ENCODE results near the gene PRDM16. TPM values are rescaled to one million over a fixed set of nuclear protein-coding genes. Genes with fewer than 3 reads are reported as not detected.
A peak's percentile ranks its signal among the peaks of the same experiment; 100 is the strongest.

The PRDM16 gene
- total RNA-seq, 1 donor from 2014 or later: 0.79 TPM

DNA sequence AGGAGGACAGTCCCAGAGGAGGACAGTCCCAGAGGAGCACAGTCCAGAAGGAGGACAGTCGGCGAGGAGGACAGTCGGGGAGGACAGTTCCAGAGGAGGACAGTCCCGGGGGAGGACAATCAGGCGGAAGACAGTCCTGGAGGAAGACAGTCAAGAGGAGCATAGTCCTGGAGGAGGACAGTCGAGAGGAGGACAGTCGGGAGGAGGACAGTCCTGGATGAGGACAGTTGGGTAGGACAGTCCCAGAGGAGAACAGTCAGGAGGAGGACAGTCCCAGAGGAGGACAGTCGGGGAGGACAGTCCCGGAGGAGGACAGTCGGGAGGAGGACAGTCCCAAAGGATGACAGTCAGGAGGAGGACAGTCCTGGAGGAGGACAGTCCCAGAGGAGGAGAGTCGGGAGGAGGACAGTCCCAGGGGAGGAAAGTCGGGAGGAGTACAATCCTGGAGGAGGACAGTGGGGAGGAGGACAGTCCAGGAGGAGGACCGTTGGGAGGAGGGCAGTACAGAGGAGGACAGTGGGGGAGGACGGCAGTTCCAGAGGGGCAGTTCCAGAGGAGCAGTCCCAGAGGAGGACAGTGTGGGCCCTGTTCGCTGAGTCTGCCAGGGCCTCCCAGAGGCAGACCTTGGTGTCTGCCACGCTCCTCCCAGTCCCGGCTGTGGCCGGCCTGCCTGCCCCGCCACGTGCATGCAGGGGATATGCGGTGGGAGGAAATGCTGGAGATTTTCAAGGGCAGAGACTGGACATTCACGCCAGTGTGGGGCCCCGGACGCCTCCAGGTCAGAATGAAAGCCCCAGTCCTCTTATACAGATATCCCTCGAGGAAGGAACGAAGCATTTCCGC, 201.6 kb downstream of the PRDM16 start:
- Histone ChIP-seq H3K4me3 (ENCODE audit: low read depth, low read length) (no peak overlapping the region), H3K36me3 (ENCODE audit: control insufficient read depth, insufficient read depth, low read length) (no peaks in the 10 kb centered on the region), H3K27me3 (ENCODE audit: control insufficient read depth, insufficient read depth, low read length) (no peaks in the 10 kb centered on the region)
- FAIRE-seq (peak; percentile 13), DNase-seq (ENCODE audit: low read depth) (no peak)
- TF ChIP-seq, protein P1, sequence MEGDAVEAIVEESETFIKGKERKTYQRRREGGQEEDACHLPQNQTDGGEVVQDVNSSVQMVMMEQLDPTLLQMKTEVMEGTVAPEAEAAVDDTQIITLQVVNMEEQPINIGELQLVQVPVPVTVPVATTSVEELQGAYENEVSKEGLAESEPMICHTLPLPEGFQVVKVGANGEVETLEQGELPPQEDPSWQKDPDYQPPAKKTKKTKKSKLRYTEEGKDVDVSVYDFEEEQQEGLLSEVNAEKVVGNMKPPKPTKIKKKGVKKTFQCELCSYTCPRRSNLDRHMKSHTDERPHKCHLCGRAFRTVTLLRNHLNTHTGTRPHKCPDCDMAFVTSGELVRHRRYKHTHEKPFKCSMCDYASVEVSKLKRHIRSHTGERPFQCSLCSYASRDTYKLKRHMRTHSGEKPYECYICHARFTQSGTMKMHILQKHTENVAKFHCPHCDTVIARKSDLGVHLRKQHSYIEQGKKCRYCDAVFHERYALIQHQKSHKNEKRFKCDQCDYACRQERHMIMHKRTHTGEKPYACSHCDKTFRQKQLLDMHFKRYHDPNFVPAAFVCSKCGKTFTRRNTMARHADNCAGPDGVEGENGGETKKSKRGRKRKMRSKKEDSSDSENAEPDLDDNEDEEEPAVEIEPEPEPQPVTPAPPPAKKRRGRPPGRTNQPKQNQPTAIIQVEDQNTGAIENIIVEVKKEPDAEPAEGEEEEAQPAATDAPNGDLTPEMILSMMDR (IDR thresholded peaks at IDR 0.05; ENCODE audit: insufficient read depth, low read length, severe bottlenecking): no peak

DNA sequence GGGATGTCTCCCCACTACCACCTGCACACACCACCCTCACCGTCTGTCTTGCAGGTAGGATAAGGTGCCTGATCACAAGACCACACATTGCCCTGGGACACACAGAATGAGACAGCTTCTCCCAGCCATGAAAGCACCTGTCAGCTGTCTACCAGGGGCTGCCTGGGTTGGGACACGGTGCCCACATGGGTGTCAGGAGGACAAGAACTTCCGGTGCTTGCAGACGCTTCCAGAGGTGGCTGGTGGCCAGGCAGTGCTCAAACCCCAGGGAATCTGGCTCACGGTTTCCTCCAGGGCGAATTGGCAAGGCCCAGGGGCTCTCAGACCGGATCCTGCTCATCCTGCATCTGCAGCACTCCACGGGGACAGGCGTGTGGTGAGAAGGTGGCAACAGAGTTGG, 202.9 kb downstream of the PRDM16 start:
- TF ChIP-seq, protein P1 (IDR thresholded peaks at IDR 0.05; ENCODE audit: insufficient read depth, low read length, severe bottlenecking): no peak
- no peak for DNase-seq (ENCODE audit: low read depth)
- Histone ChIP-seq H3K4me3 (ENCODE audit: low read depth, low read length) (no peak overlapping the region), H3K27me3 (ENCODE audit: control insufficient read depth, insufficient read depth, low read length) (no peaks in the 10 kb centered on the region), H3K36me3 (ENCODE audit: control insufficient read depth, insufficient read depth, low read length) (no peaks in the 10 kb centered on the region)
- no peak for FAIRE-seq

DNA sequence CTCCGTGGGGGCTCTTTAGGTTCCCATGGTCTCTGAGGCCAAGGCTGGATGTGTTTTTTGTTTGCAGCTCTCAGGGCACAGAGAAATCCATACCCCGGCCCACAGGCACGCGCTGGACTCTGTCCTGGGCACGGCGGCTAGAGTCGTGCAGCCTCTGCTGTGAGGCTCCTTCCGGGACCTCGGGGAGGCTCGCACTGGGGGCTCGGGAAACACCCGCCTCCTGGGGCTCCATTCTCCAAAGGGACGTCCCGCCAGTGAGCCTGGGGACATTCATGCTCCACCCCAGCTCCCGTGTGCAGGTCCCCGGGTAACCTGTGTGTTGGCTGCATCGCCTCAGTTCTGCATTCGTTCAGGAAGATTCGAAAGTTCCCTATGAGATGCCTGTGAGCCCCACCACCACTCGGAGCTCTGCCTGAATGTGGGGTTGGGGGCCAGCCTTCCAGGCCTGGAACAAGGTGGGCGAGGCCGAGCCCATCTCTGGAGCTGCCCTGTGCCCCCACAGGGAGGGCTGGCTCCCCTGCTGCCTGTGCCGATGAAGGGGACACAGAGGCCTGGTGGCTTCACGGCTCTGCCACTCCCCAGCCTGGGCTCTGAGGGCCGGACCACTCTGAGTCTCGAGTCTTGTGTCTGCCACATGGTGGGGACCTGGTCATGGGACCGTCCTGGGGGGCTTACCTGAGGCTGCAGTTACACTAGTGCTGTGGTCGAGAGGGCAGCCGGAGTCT, 203.5 kb downstream of the PRDM16 start:
- TF ChIP-seq, protein P1 (IDR thresholded peaks at IDR 0.05; ENCODE audit: insufficient read depth, low read length, severe bottlenecking): no peak
- FAIRE-seq: no peak
- no peaks in the 10 kb centered on the region for H3K27me3 ChIP-seq (ENCODE audit: control insufficient read depth, insufficient read depth, low read length)

DNA sequence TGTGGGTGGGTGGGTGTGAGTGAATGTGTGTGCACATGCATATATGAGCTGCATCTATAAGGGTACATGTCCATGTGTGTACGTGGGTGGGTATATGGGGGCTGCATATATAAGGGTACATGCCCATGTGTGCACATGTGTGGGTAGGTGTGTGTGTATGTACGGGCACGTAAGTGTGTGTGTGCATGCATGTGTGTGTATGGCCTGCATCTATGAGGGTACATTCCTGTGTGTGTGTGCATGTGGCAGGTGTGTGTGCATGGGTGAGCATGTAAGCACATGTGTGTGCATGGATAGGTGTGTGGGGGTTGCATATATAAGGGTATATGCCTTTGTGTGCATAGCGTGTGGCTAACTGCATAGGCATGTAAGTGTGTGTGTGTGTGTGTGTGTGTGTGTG, 204.4 kb downstream of the PRDM16 start:
- FAIRE-seq: peak; percentile 62
- TF ChIP-seq, protein P1 (IDR thresholded peaks at IDR 0.05; ENCODE audit: insufficient read depth, low read length, severe bottlenecking): no peak
- no peak for DNase-seq (ENCODE audit: low read depth)
- Histone ChIP-seq H3K4me3 (ENCODE audit: low read depth, low read length) (no peak overlapping the region), H3K27me3 (ENCODE audit: control insufficient read depth, insufficient read depth, low read length) (no peaks in the 10 kb centered on the region), H3K36me3 (ENCODE audit: control insufficient read depth, insufficient read depth, low read length) (no peaks in the 10 kb centered on the region)

More for the DNA sequence above, 203.5 kb downstream of the PRDM16 start:
- DNase-seq (ENCODE audit: low read depth): no peak
- Histone ChIP-seq H3K4me3 (ENCODE audit: low read depth, low read length) (no peak overlapping the region), H3K36me3 (ENCODE audit: control insufficient read depth, insufficient read depth, low read length) (no peaks in the 10 kb centered on the region)

DNA sequence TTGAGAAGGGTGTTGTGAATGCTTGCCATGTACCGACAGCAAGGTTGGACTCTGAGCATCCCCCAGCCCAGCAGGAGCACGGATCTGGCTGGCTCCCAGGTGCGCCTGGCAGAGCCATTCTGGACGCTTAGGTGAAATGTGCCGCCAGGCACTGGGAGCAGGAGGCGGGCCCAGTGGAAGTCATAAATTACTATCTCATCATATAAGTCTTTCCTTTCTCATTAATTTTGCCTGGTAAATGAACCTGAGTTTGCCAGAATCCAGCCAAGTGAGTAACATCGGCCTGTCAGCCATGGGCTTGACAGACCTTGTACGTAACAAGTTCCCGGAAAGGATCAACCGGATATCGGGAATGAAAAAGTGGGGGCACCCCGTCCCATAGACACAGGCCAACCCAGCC, 206.0 kb downstream of the PRDM16 start:
- DNase-seq (ENCODE audit: low read depth) (no peak), FAIRE-seq (no peak)
- no peaks in the 10 kb centered on the region for H3K36me3 ChIP-seq (ENCODE audit: control insufficient read depth, insufficient read depth, low read length)
- TF ChIP-seq, protein P1 (IDR thresholded peaks at IDR 0.05; ENCODE audit: insufficient read depth, low read length, severe bottlenecking): no peak
- H3K27me3 ChIP-seq (ENCODE audit: control insufficient read depth, insufficient read depth, low read length): no peaks in the 10 kb centered on the region
- H3K4me3 ChIP-seq (ENCODE audit: low read depth, low read length): no peak overlapping the region

Data from bronchial epithelial cell (primary cell).